GM18951 (cell line): ENCODE data around the gene NPB.

Source experiments
- POLR2A ChIP-seq: IDR thresholded peaks from 4 replicates; pipeline ENCODE4 v1.6.1; 2011; ENCODE audit warnings: mild to moderate bottlenecking; ENCODE audit not compliant: insufficient read length, insufficient read depth; ENCODE audit errors: extremely low read depth
- in situ Hi-C: fragments of 300-500 bp; cut with MboI; formaldehyde crosslinking; loops from one replicate; pipeline ENCODE4 v1.12.0; 2022; ENCODE audit warnings: low sequenced_read_pairs, mixed read lengths, inconsistent platforms; ENCODE audit not compliant: unreplicated experiment

NPB gene

DNA sequence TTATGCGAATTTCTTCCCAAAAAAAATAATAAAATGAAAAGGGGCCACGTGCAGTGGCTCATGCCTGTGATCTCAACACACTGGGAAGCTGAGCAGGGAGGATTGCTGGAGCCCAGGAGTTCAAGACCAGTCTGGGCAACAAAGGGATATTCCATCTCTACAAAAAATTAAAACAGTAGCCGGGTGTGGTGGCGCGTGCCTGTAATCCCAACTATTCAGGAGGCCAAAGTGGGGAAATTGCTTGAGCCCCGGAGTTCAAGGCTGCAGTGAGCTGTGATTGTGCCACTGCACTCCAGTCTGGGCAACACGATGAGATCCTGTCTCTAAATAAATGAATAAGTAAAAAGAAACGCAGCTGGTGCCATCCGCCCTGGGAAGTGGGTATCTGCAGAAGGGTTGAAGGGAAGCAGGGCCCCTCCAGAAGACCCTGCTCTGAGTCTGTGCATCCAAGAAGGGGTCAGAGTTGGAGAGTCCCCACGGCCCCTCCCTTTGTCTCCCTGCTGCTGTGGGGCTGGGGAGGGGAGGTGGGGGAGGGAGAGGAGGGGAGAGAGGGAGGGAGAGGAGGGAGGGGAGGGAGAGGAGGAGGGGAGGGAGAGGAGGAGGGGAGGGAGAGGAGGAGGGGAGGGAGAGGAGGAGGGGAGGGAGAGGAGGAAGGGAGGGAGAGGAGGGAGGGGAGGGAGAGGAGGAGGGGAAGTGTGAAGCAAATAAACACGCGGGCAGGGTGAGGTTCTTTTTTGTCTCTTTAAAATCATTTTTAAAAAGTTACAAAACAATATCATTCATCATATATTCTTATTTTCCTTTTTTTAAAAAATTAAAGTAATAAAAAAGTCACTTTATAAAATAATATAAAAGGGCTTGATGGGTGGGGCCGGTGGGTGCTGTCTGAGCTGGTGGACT, 50.0 kb downstream of the NPB start:
- no peak for TF ChIP-seq POLR2A
- in situ Hi-C loops: no loop called here
